NCI-H1092 (cell line): ENCODE measurements around the gene PODXL2.
"Not testable (repeated sequence)": the region's sequence is repeated elsewhere in the genome, so short reads cannot be mapped to it uniquely, and the experiment has no call there.

Experiments used
- DNase-seq: peaks from one replicate; lab custom pipeline; 2025; lab: John Stamatoyannopoulos, UW

The PODXL2 gene

GRCh38 chr3:127605547-127605946 is 23.4 kb upstream of the PODXL2 start:
- not testable (repeated sequence) for DNase-seq

- DNase-seq = no peak
Measured at GRCh38 chr3:127606086-127606805, 22.7 kb upstream of the PODXL2 start.

GRCh38 chr3:127606981-127607595 is 21.9 kb upstream of the PODXL2 start:
- no peak for DNase-seq

- no peak for DNase-seq
Measured at GRCh38 chr3:127607675-127608361, 21.2 kb upstream of the PODXL2 start.

- no peak for DNase-seq
Measured at GRCh38 chr3:127608362-127608718, 20.6 kb upstream of the PODXL2 start.

- no peak for DNase-seq
Measured at GRCh38 chr3:127610105-127610504, 18.9 kb upstream of the PODXL2 start.

DNA sequence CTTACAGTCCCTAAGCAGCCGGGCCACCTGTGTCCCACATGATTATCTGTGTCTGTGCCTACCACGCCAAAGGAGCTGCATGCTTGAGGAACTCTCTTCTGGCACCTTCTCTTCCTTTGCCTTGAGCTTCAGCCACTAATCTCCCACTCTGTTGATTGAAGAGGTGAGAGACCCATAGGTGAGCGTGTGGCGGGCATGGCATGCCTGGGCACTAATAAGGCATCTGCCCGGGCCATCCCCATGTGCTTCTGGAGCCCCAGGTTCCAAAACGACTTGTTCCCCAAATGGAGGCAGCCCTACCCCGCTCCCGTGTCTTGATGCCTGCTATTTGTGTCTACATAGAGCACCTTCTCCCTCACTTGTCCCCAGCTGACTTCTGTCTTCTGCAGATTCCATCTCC is 17.7 kb upstream of the PODXL2 start:
- DNase-seq = no peak

- no peak for DNase-seq
Measured at GRCh38 chr3:127612966-127613365, 16.0 kb upstream of the PODXL2 start.

DNA sequence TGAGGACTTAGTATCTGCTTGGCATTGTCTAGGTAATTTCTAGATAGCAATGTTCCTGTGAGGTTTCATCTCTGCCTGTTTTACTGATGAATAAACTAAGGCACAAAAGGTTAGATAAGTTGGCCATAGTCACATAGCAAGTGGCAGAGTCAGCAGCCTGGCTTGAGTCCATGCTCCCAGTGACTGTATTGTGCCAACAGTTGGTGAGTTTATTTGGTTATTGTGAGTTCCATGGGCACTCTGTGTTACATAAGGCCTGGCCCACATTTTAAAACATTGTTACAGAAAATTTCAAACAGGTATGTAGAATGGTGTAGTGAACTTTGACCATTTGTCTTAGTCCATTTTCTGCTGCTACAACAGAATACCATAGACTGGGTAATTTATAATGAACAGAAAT is 15.6 kb upstream of the PODXL2 start:
- no peak for DNase-seq

DNA sequence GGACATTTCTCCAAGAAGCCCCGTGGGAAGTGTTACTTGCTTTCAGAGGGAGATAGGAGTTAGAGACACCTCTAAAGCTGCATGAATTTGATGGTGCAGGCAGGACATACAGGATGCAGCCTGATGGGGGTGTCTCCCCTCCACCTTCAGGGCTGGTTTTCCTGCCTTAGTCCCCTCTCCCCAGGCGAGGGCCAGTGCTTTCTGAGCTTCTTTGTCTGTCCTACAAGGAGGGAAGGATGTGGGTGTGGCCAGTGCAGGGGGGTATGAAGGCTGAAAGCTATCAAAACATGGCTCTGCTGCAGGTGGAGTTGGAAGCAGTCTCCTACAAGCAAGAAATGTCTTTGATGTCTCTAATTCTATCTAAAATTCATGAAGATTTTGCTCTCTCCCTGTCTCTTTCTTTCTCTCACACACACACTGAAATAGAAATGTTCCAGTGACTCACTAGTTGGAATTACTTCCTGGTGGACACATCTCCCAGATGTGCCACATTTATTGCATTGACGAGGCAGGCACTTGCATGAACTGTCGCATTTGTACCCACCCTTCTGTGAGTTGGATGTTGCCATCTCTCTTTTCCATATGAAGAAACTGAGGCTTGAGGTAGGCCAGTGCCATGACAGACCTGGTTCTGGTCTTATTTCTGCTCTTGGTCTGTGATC is 13.9 kb upstream of the PODXL2 start:
- no peak for DNase-seq

DNA sequence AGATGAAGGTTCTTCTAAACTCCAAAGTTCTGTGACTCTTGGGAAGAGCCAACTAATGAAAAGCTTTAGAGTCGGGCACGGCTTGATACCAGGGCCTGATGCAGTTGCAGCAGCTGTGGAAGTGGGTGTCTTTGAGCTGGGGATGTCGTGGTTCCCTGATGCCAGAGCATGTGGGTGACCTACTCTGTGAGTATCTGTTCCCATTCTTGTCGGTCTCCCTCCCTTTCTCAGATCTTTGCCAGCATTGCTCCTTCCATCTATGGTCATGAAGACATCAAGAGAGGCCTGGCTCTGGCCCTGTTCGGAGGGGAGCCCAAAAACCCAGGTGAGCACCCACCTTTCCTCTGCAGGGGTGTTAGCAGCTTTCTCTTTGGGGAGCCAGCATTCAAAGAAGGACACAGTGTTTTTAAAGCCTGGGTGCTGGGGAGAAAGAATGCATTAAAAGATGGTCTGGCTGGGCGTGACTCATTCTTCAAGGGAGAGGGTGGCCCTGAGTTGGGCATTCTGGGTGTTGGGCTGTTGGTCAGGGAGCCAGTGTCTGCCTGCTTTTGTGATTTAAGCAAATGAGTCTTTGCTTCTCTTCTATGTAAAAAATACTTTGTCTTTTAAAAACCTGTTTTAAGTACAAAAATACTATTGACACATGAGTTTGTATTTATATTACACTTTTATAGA is 13.2 kb upstream of the PODXL2 start:
- no peak for DNase-seq

DNA sequence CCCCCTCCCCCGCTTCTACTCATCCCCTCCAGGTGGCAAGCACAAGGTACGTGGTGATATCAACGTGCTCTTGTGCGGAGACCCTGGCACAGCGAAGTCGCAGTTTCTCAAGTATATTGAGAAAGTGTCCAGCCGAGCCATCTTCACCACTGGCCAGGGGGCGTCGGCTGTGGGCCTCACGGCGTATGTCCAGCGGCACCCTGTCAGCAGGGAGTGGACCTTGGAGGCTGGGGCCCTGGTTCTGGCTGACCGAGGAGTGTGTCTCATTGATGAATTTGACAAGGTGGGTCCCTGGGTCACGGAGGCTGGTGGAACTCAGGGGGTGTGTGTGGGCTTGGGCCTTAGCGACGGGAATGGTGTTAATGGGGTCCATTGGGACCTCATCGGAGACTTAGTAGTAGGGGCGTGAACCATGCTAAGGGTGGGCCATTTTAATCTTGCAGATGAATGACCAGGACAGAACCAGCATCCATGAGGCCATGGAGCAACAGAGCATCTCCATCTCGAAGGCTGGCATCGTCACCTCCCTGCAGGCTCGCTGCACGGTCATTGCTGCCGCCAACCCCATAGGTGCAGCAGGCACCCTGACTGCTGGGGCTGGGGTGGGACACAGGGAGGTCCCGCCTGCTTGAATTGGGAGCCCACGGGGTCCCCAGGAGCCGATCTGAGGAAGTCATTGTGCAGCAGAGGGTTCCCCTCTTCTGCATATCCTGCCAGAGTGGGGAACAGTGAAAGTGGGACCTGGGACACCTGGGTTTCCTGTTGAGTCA is 12.0 kb upstream of the PODXL2 start:
- DNase-seq = no peak

DNA sequence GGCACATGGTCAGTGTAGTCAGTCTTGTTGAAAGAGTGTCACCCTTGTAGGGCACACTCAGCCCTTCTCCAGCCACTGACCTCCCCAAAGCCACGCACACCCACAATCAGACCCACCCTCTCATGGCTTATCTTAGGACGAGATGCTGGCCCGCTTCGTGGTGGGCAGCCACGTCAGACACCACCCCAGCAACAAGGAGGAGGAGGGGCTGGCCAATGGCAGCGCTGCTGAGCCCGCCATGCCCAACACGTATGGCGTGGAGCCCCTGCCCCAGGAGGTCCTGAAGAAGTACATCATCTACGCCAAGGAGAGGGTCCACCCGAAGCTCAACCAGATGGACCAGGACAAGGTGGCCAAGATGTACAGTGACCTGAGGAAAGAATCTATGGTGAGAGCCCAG is 10.1 kb upstream of the PODXL2 start:
- DNase-seq = no peak

GRCh38 chr3:127620637-127621375 is 8.2 kb upstream of the PODXL2 start:
- DNase-seq = no peak

DNA sequence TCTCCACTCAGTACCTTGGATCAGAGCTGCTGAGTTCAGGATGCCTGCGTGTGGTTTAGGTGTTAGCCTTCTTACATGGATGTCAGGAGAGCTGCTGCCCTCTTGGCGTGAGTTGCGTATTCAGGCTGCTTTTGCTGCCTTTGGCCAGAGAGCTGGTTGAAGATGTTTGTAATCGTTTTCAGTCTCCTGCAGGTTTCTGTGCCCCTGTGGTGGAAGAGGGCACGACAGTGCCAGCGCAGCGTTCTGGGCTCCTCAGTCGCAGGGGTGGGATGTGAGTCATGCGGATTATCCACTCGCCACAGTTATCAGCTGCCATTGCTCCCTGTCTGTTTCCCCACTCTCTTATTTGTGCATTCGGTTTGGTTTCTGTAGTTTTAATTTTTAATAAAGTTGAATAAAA is 7.0 kb upstream of the PODXL2 start:
- no peak for DNase-seq

DNA sequence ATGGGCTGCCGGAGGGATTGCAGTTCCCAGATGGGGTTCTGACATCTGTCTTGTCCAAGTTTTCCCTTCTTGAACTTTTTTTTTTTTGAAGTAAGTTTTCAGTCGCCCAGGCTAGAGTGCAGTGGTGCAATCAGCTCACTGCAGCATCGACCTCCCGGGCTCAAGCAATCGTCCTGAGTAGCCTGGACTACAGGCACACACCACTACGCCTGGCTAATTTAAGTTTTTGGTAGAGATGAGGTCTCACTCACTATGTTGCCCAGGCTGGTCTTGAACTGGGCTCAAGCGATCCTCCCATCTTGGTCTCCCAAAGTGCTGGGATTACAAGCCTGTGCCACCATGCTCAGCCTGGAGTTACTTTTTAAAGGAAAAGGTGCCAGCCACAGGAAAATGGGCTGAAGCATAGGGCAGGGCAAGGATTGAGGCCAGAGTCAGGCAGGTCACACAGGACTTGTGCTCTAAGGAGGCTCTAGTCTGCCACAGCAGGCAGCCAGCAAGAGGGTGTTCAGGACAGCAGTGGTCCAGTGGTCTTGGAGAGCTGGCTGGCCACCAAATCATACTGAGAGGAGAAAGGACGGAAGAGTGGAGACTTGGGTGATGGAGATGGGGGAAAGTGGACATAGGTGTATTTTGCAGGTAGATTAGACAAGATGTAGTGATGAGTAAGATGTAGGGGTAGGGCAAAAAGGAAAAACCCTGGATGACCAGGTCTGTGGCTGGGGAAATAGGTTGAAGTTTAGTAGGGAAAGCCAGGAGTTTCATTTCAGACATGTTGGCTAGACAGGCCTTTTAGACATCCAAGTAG is 6.0 kb upstream of the PODXL2 start:
- DNase-seq = no peak

GRCh38 chr3:127624063-127624462 is 4.9 kb upstream of the PODXL2 start:
- DNase-seq = no peak

DNA sequence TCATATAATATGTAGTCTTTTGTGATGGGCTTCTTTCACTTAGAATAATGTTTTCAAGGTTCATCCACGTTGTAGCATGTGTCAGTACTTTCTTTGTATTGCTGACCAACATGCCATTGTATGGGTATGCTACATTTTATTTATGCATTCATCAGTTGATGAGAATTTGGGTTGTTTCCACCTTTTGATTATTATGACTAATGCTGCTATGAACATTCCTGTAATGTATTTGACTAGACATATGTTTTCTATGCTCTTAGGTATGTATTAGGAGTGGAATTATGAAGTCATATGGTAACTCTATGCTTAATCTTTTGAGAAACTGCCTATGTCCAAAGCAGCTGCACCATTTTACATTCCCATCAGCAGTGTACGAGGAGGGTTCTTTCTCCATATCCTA is 3.2 kb upstream of the PODXL2 start:
- no peak for DNase-seq

DNA sequence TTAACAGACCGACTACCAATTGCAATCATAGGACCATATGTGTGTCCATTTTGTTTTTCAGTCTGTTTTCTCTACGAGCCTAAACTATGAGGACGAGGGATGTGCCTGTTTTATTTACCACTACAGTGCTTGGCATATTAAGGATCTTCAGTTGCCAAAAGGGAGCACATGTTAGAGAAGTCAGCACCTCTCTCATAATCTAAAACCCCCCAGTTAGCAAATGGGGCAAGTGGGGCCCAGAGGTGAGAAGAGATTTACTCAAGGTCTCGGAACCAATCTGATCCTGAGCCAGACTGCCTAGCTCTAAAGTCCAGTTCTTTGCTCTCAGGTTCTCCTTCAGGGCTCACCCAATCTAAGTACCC is 578 bp upstream of the PODXL2 start:
- no peak for DNase-seq
